HepG2 (cell line): ENCODE data around the gene CBLN3. TPM values are rescaled to one million over a fixed set of nuclear protein-coding genes. Genes with fewer than 3 reads are reported as not detected.

Experiments used
- BRCA1 ChIP-seq: sonication (generic); formaldehyde crosslinking; IDR thresholded peaks from 2 replicates; pipeline ENCODE4 v1.4.0; 2020; ENCODE audit warnings: missing genetic modification reagents
- FOXP1 ChIP-seq, 2 experiments: fragments of 450-650 bp in 1 of 2; IDR thresholded peaks; 2 replicates each; pipeline ENCODE4 v1.6.1; 2017 to 2018; ENCODE audit warnings: antibody characterized with exemption in 1 of 2
- JUNB ChIP-seq: sonication (generic); formaldehyde crosslinking; IDR thresholded peaks from 2 replicates; pipeline ENCODE4 v1.8.0; 2022; ENCODE audit warnings: missing genetic modification reagents, mild to moderate bottlenecking, borderline replicate concordance
- NBN ChIP-seq: fragments of 450-650 bp; conservative IDR thresholded peaks from 2 replicates; pipeline ENCODE4 v1.6.1; 2017
- NCOA1 ChIP-seq: sonication (generic); formaldehyde crosslinking; IDR thresholded peaks from 2 replicates; pipeline ENCODE4 v1.9.0; 2021; ENCODE audit warnings: missing genetic modification reagents
- RFX1 ChIP-seq: fragments of 450-650 bp; IDR thresholded peaks from 2 replicates; pipeline ENCODE4 v1.6.1; 2017
- TBP ChIP-seq: sonication (generic); formaldehyde crosslinking; IDR thresholded peaks from 2 replicates; pipeline ENCODE4 v1.5.0; 2020; ENCODE audit warnings: missing genetic modification reagents
- ZFP1 ChIP-seq: IDR thresholded peaks from 2 replicates; pipeline ENCODE4 v1.6.1; 2016
- ZKSCAN1 ChIP-seq: fragments of 150-350 bp; IDR thresholded peaks from 2 replicates; pipeline ENCODE4 v1.6.1; 2014; ENCODE audit warnings: low read length
- ZNF549 ChIP-seq: sonication (generic); formaldehyde crosslinking; IDR thresholded peaks from 2 replicates; pipeline ENCODE4 v1.5.0; 2020; ENCODE audit warnings: missing genetic modification reagents
- polyA plus RNA-seq, 8 experiments: library from polyadenylated mRNA; depleted of rRNA in 3 of 8; stranded (reverse) in 7 of 8; unstranded in 1 of 8; fragments of >200 nt; fragmentation: Illumina TruSeq in 4 of 8; extraction: Trizol in 4 of 8; gene quantifications; 2 replicates each; pipeline versions ENCODE4 v1.2.1 to v1.2.3, GENCODE V29; 2011 to 2016; ENCODE audit warnings: low read depth in 4 of 8, missing spikeins in 1 of 8, mixed read lengths in 1 of 8; ENCODE audit not compliant: insufficient read depth in 1 of 8
- total RNA-seq, 5 experiments: library from RNA; depleted of rRNA; stranded (reverse); fragments of >200 nt; fragmentation: Illumina TruSeq; extraction: Trizol; gene quantifications; 2 replicates each; pipeline ENCODE4 v1.2.3, GENCODE V29; 2016; ENCODE audit warnings: low read depth in 1 of 5
- TF ChIP-seq, protein P1 (sequence below): sonication (generic); formaldehyde crosslinking; conservative IDR thresholded peaks from 2 replicates; pipeline ENCODE4 v1.8.0; 2022; ENCODE audit warnings: mild to moderate bottlenecking, moderate library complexity, missing genetic modification reagents
- TF ChIP-seq, protein P2 (sequence below): sonication (generic); formaldehyde crosslinking; IDR thresholded peaks from 2 replicates; pipeline ENCODE4 v1.4.0; 2020; ENCODE audit warnings: missing genetic modification reagents, borderline replicate concordance
- TF ChIP-seq, protein P3 (sequence below): sonication (generic); formaldehyde crosslinking; IDR thresholded peaks from 2 replicates; pipeline ENCODE4 v1.5.1; 2020; ENCODE audit warnings: mild to moderate bottlenecking, missing genetic modification reagents, moderate library complexity
- TF ChIP-seq, protein P4 (sequence below): fragments of 450-650 bp; IDR thresholded peaks from 2 replicates; pipeline ENCODE4 v1.6.1; 2016
- TF ChIP-seq, protein P5 (sequence below), 2 experiments: sonication (generic) in 1 of 2; formaldehyde crosslinking in 1 of 2; IDR thresholded peaks; 2 replicates each; pipeline versions ENCODE4 v1.4.0 to v1.6.1; 2016 to 2020; ENCODE audit warnings: borderline replicate concordance in 1 of 2, low read depth in 1 of 2, mild to moderate bottlenecking in 1 of 2, missing genetic modification reagents in 1 of 2

Gene CBLN3
- total and polyA plus RNA-seq, 2 of the 13 experiments (the other 11 are each of a cell fraction or from before 2014, with no cell fraction given): 0.66 to 0.98 TPM

DNA sequence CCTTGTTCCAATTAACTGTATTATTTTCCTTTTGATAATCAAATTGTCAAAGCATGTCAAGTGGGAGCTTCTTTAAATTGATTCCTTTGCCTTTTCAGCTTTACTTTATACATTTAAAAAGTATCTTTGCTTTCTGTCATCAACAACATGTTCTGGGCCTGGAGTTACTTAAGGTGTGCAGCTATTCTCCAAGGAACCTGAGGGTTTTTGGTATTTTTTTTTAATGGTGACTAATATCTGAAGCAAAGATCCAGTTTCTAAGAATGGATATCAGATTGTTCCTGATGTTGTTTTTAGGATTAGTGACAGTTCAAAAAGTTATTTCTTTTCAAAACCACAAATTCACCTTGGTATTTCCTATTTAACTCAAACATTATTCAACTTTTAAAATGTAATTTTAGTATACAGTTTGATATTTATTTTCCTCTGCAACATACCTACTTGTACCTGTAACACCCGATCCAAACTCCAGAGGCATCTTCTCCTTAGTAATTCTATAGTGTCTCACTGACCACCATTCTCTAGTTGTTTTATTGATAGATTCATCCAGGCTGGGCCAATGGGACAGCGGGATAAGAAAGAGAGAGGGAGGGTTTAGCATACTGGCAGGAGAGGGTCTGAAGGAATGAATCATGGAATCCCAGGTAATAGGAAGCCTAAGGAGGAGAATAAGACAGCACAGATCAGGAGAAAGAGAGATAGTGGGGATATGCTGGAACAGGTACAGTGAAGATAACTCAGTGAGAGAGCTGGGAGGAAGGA, 3.1 kb downstream of the CBLN3 start (continued):
- TF ChIP-seq ZFP1 (CRISPR knock-in tag) (no peak), NBN (peak; percentile 72; the same call in 1 of the 2 replicates), FOXP1 (IDR thresholded peaks at IDR 0.05) (0 out of 2 replicates have a peak, but pooled peaks have one; percentile 15), FOXP1 (CRISPR knock-in tag; IDR thresholded peaks at IDR 0.05) (no peak), BRCA1 (CRISPR knock-in tag) (0 out of 2 replicates have a peak, but pooled peaks have one; percentile 44), NCOA1 (CRISPR knock-in tag) (0 out of 2 replicates have a peak, but pooled peaks have one; percentile 39), JUNB (CRISPR knock-in tag) (0 out of 2 replicates have a peak, but pooled peaks have one; percentile 15), TBP (CRISPR knock-in tag) (no peak), ZKSCAN1 (peak; percentile 31; the same call in 1 of the 2 replicates), ZNF549 (CRISPR knock-in tag) (peak; percentile 45), RFX1 (no peak)
- TF ChIP-seq, protein P1, sequence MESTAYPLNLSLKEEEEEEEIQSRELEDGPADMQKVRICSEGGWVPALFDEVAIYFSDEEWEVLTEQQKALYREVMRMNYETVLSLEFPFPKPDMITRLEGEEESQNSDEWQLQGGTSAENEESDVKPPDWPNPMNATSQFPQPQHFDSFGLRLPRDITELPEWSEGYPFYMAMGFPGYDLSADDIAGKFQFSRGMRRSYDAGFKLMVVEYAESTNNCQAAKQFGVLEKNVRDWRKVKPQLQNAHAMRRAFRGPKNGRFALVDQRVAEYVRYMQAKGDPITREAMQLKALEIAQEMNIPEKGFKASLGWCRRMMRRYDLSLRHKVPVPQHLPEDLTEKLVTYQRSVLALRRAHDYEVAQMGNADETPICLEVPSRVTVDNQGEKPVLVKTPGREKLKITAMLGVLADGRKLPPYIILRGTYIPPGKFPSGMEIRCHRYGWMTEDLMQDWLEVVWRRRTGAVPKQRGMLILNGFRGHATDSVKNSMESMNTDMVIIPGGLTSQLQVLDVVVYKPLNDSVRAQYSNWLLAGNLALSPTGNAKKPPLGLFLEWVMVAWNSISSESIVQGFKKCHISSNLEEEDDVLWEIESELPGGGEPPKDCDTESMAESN (CRISPR knock-in tag): no peak; the same call in 1 of the 2 replicates
- TF ChIP-seq, protein P2, sequence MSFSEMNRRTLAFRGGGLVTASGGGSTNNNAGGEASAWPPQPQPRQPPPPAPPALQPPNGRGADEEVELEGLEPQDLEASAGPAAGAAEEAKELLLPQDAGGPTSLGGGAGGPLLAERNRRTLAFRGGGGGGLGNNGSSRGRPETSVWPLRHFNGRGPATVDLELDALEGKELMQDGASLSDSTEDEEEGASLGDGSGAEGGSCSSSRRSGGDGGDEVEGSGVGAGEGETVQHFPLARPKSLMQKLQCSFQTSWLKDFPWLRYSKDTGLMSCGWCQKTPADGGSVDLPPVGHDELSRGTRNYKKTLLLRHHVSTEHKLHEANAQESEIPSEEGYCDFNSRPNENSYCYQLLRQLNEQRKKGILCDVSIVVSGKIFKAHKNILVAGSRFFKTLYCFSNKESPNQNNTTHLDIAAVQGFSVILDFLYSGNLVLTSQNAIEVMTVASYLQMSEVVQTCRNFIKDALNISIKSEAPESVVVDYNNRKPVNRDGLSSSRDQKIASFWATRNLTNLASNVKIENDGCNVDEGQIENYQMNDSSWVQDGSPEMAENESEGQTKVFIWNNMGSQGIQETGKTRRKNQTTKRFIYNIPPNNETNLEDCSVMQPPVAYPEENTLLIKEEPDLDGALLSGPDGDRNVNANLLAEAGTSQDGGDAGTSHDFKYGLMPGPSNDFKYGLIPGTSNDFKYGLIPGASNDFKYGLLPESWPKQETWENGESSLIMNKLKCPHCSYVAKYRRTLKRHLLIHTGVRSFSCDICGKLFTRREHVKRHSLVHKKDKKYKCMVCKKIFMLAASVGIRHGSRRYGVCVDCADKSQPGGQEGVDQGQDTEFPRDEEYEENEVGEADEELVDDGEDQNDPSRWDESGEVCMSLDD: 0 out of 2 replicates have a peak, but pooled peaks have one; percentile 39
- TF ChIP-seq, protein P3, sequence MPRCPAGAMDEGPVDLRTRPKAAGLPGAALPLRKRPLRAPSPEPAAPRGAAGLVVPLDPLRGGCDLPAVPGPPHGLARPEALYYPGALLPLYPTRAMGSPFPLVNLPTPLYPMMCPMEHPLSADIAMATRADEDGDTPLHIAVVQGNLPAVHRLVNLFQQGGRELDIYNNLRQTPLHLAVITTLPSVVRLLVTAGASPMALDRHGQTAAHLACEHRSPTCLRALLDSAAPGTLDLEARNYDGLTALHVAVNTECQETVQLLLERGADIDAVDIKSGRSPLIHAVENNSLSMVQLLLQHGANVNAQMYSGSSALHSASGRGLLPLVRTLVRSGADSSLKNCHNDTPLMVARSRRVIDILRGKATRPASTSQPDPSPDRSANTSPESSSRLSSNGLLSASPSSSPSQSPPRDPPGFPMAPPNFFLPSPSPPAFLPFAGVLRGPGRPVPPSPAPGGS (CRISPR knock-in tag): no peak
- TF ChIP-seq, protein P4, sequence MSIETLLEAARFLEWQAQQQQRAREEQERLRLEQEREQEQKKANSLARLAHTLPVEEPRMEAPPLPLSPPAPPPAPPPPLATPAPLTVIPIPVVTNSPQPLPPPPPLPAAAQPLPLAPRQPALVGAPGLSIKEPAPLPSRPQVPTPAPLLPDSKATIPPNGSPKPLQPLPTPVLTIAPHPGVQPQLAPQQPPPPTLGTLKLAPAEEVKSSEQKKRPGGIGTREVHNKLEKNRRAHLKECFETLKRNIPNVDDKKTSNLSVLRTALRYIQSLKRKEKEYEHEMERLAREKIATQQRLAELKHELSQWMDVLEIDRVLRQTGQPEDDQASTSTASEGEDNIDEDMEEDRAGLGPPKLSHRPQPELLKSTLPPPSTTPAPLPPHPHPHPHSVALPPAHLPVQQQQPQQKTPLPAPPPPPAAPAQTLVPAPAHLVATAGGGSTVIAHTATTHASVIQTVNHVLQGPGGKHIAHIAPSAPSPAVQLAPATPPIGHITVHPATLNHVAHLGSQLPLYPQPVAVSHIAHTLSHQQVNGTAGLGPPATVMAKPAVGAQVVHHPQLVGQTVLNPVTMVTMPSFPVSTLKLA: peak; percentile 34; the same call in 1 of the 2 replicates
- TF ChIP-seq, protein P5, sequence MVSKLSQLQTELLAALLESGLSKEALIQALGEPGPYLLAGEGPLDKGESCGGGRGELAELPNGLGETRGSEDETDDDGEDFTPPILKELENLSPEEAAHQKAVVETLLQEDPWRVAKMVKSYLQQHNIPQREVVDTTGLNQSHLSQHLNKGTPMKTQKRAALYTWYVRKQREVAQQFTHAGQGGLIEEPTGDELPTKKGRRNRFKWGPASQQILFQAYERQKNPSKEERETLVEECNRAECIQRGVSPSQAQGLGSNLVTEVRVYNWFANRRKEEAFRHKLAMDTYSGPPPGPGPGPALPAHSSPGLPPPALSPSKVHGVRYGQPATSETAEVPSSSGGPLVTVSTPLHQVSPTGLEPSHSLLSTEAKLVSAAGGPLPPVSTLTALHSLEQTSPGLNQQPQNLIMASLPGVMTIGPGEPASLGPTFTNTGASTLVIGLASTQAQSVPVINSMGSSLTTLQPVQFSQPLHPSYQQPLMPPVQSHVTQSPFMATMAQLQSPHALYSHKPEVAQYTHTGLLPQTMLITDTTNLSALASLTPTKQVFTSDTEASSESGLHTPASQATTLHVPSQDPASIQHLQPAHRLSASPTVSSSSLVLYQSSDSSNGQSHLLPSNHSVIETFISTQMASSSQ (IDR thresholded peaks at IDR 0.05; ENCODE audit: low read depth): 0 out of 2 replicates have a peak, but pooled peaks have one; percentile 14
- TF ChIP-seq, protein P5 (CRISPR knock-in tag; IDR thresholded peaks at IDR 0.05; ENCODE audit: borderline replicate concordance): no peak
